GM21723 (cell line): ENCODE results near the gene CHCHD1.
"Not testable (repeated sequence)": the region's sequence is repeated elsewhere in the genome, so short reads cannot be mapped to it uniquely, and the experiment has no call there.

Experiments used
- ATAC-seq: cut with Tn5 transposase; IDR thresholded peaks from one replicate; pipeline ENCODE4 v1.9.1; 2021; ENCODE audit warnings: mild to moderate bottlenecking, moderate library complexity; ENCODE audit not compliant: unreplicated experiment

The CHCHD1 gene

GRCh38 chr10:73809061-73809818 lies 27.4 kb downstream of the CHCHD1 start:
- no peak for ATAC-seq

GRCh38 chr10:73810358-73810734 lies 28.5 kb downstream of the CHCHD1 start:
- ATAC-seq = no peak

DNA sequence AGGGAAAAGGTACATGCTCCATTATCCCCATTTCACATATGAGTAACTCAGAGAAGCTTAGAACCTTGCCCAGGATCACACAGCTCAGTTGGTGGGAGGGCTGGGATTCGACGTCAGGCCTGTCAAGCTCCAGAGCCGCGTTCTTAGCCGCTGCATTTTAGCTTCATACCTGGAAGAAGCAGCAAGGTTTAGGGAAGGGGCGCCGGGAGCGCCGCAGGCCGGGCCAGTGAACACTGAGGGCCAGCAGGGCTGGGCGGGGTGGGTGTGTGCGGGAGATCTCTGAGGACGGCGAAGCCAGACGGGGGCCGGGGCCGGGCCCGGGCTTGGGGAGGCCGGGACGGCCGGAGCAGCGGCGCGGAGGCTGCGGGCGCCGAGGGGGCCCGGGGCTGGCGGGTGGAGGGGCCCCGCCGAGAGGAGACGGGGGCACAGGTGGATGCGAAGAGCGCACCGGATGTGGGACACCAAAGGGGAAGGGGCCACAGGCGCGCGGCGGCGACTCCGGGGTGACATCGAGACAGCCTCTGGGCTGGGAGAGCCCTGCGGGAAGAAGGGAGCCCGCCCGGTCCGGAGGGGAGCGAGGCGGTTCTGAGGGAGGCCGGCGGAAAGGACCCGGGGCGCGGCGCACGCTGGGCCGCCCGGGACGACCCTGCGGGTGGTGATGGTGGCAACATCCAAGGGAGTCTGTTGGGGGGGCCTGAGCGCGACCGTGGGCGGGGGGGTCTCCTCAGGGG lies 29.1 kb downstream of the CHCHD1 start:
- ATAC-seq = peak; percentile 36

DNA sequence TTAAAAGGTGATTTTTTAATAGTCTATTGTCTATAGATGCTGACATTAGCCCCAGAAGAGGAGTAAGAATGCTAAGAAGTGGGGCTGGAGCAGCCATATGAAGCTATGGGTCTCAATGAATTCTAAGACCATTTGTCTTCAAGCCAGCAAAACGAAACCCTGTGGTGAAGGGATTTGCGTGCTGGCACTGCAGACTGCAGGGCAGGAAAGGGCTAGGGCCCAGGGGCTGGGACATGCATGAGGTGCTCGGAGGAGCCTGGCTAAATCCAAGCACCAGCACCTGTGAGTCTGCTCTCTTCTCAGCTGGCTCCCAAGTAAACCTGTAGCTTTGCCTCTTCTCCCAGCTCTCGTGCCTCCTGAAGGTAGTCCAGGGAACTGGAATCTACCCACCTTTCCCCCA lies 30.8 kb downstream of the CHCHD1 start:
- no peak for ATAC-seq

DNA sequence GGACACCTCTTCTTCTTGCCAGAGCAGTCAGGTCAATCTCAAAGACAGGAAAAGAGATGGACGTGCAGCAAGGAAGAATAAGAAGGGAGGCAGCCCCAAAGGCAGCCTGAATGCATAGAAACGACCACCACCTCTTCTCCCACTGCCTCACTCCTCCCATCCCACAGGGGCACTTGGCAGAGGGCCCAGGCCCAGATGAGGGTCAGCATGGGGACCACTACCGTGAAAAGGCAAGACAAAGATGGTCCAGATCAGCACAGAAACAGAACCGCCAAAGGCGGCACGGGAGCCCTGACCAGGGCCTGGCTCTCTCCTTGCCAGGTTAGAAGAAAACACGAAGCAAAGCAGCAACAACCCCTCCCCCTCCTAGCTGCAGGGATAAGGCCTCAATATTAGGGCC lies 31.5 kb downstream of the CHCHD1 start:
- ATAC-seq = no peak

DNA sequence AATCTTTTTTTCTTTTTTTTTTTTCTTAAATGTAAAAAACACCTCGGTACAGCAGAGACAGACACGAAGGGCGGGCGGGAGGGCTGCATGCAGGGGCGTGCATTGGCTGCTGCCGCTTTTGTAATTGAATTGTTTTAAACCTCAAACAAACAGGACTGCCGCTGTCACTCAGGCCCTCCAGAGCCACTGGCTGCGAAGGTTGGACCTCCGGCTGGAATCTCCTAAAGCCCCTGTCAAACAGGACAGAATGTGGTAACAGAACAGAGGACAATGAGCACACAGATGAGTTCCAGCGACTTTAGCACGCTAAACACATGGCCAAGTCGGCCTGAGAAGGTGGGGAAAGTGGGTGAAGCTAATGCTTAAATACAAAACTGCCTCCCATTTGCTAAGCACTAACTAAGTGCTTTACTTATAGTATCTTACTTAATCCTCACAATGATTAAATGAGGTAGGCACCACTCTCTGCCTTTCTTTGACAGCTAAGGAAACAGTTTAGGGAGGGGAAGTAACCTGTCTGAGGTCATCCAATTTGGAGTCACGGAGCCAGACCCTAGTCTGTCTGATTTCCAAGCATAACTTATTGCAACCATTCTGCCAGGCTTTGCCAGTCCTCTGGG lies 32.5 kb downstream of the CHCHD1 start:
- ATAC-seq = no peak

DNA sequence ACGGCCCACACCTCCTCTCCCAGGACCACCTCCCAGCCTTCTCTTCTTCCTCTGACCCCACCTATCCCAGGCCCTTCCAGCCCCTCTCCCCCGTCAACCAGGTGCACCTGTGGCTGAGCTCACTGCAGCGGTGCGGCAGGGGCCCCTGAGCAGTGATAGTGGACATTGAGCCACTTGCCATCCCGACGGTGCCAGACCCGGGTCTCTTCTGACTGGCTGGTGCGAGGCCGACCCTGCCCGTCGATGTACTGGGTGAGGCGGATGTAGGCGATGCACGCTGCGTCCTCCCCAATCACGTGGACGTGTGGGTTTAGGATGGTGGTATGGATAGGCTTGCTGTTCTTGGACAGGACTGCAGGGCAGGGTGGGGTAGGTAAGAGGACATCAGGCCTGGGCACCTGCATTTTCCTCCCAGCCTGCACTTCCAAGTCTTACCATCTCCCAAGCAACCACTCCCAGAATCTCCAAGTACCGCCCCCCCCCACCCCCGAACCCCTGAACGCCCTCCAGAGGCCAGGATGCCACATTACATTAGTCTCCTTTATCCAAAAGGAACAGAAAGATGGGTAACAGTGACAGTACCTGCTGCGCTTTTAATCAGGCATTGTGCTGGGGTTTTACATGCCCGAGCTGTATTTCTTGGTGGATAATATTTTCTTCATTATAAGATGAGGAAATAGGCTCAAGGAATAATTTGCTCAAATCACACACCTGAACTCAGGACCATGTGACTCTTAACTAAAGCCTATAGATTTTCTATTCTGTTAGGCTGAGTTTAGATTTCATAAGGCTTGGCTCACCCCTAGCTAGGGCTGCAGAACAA lies 33.3 kb downstream of the CHCHD1 start:
- ATAC-seq = no peak

GRCh38 chr10:73815719-73816030 lies 33.8 kb downstream of the CHCHD1 start:
- ATAC-seq = no peak

DNA sequence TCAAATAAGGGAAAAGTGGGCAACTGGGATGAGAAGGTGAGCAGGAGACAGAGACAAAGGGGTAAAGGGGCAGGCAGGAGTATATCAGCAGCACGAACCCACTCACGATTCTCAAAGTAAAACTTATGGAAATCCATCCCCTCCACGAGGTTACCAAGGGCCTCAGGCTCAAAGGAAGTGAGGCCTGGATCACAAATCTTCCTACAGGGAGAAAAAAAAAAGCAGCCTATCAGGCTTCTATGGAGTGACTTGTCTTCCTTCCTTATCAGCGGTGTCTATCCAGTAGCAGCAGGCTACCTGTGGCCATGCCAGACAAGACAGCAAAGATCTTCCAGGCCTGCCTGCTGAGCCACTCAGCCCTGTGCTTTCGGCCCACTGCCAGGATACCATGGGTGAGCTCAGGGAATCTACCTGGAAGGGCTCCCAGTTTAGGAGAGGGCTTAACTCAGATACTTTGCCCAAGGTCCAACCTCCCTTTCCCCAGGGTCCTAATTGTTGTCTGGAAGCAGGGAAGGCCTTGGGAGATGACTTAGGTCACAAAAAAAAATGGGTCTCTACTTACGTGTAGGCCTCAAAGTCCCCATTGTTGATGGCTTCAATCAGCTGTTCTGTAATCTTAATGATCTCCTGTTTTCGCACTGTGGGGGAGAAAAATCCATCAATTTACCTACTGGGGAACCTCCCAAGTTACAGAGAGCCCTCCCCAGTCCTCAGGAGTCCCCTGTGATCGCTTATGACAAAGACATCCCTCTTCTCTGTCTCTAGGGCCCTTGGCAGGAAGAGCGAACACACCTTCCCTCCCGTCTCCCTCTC lies 35.3 kb downstream of the CHCHD1 start:
- ATAC-seq = no peak

GRCh38 chr10:73817826-73818225 lies 36.0 kb downstream of the CHCHD1 start:
- no peak for ATAC-seq

DNA sequence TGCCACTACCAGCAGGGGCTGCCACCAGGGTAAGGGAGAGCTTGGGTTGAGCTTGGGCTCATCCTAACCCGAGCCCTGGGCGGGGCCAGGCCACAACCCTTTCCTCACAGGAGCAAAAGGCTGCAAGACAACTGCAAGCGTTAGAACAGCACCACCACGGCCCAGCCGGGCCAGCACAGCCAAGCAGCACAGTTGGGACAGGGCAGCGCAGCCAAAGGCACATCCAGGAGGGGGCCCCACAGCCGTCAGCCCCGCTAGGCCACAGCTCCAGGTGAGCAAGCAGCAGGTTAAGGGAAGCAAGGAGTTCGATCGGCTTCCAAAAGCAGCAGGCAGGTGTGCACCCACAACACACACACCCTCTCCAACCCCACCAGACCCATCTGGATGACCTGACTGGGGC lies 36.6 kb downstream of the CHCHD1 start:
- ATAC-seq = no peak

- no peak for ATAC-seq
Observed at GRCh38 chr10:73819081-73819480, 37.2 kb downstream of the CHCHD1 start.

DNA sequence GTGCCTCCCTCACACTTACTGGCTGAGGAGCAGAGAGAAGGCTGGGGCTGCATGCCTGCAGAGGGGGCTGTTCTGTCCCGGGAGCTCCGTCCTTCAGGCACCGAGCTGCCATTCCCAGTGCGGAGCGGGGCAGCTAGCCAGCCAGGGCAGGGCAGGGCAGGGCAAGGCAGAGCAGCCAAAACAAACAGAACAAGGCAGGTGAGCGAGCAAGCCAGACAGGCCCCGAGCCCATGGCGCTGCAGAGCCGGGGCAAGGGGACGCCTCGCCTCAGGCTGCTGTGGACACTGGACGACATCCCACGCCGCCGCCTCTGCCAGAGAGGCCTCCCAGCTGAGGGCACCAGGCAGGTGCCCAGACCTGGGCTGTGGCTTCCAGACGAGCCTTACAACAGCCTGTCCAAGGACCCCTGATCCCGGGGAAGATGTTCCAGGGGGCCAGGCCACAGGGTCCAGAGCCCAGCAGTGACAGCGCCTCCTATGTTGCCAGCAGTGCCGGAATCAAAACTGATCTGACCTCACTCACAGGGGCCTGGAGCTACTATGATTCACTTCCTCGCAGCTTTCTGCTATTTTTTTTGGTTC lies 37.8 kb downstream of the CHCHD1 start:
- ATAC-seq = no peak

GRCh38 chr10:73823391-73823790 lies 41.5 kb downstream of the CHCHD1 start:
- ATAC-seq = no peak

- ATAC-seq = no peak
Observed at GRCh38 chr10:73824146-73824725, 42.4 kb downstream of the CHCHD1 start.

DNA sequence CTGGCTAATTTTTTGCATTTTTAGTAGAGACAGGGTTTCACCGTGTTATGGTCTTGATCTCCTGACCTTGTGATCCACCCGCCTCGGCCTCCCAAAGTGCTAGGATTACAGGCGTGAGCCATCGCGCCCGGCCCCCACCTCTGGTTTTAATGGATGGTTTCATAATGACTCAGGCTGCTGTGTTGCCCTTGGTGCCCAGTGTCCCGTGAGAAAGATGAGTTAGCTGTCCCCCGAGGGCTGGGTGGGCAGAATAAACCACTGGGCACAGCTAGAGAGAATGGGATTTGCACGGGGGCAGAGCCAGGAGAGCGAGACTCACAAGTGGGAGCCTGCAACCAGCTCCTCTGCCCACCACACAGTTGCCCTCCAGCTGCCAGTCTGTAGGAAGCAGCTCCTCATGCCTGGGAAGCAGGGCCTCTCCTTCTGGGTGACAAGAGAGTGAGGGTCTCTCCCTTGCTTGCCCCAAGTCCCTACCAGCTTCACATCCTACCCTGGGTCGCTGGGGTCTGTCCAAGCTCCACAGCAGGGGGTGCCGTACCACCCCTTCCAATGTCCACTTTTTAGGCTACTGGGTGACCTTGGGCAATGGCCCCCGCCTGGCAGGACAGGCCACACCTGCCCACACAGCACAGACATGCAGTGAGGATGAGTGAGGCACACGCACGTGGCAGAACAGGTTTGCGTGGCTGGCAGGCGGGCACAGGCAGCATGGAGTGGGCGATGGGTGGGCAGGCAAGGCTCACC lies 45.7 kb downstream of the CHCHD1 start:
- ATAC-seq = no peak

GRCh38 chr10:73828161-73828560 lies 46.3 kb downstream of the CHCHD1 start:
- no peak for ATAC-seq

GRCh38 chr10:73829090-73829489 lies 47.2 kb downstream of the CHCHD1 start:
- not testable (repeated sequence) for ATAC-seq
